Lower leg skin (tissue), 3 donors: ENCODE data around the gene SOX13.

ENCODE experiments used
- POLR2A ChIP-seq, 2 donors: fragments of 450-650 bp; IDR thresholded peaks; one replicate each; pipeline ENCODE4 v1.6.1; 2016 to 2017; ENCODE audit warnings: antibody characterized with exemption in 2 of 2, mild to moderate bottlenecking in 1 of 2, moderate library complexity in 1 of 2
- TF ChIP-seq, protein P1 (sequence below), 3 donors: fragments of 450-650 bp; IDR thresholded peaks; one replicate each; pipeline ENCODE4 v1.5.1; 2016; ENCODE audit warnings: antibody characterized with exemption in 3 of 3, mild to moderate bottlenecking in 3 of 3, moderate library complexity in 2 of 3

DNA sequence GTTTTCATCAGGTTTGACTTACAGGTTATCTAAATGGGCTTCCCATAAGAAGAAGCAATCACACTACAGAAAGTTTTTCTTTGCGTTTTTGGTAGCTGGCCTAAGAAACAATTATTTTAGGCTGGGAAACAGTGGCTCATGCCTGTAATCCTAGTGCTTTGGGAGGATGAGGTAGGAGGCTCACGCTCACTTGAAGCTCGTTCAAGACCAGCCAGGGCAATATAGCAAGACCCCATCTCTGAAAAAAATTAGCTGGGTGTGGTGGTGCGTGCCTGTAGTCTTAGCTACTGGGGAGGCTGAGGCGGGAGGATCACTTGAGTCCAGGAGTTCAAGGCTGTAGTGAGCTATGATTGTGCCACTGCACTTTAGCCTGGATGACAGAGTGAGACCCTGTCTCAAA, 94.8 kb downstream of the SOX13 start:
- TF ChIP-seq POLR2A (IDR thresholded peaks at IDR 0.05), result no peak
- TF ChIP-seq, protein P1, sequence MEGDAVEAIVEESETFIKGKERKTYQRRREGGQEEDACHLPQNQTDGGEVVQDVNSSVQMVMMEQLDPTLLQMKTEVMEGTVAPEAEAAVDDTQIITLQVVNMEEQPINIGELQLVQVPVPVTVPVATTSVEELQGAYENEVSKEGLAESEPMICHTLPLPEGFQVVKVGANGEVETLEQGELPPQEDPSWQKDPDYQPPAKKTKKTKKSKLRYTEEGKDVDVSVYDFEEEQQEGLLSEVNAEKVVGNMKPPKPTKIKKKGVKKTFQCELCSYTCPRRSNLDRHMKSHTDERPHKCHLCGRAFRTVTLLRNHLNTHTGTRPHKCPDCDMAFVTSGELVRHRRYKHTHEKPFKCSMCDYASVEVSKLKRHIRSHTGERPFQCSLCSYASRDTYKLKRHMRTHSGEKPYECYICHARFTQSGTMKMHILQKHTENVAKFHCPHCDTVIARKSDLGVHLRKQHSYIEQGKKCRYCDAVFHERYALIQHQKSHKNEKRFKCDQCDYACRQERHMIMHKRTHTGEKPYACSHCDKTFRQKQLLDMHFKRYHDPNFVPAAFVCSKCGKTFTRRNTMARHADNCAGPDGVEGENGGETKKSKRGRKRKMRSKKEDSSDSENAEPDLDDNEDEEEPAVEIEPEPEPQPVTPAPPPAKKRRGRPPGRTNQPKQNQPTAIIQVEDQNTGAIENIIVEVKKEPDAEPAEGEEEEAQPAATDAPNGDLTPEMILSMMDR (IDR thresholded peaks at IDR 0.05), result no peak
